ENCODE measurements around the gene ERCC6. TPM values are rescaled to one million over a fixed set of nuclear protein-coding genes. Genes with fewer than 3 reads are reported as not detected.

ERCC6 gene
- total and polyA plus RNA-seq, 2 donors (not counting 3 experiments of a cell fraction or from before 2014, with no cell fraction given): 15.3 to 39.6 TPM

GRCh38 chr10:49578392-49578791, 39.5 kb upstream of the ERCC6 start:
- Histone ChIP-seq H3K4me1 (ENCODE audit: control insufficient read depth, extremely low read depth, insufficient read depth, low read length) (no peaks in the 10 kb centered on the region), H3K4me3 (replicated peaks in 1 of 3; ENCODE audit: insufficient read depth in 1 of 3, low read depth in 1 of 3, low read length in 3 of 3) (no peak overlapping the region), H4K20me1 (replicated peaks; ENCODE audit: control insufficient read depth, extremely low read depth, insufficient read depth, low read length) (no peaks in the 10 kb centered on the region), H3K27ac (ENCODE audit: insufficient read depth, low read depth, low read length) (no peak overlapping the region), H3K36me3 (ENCODE audit: control insufficient read depth in 2 of 2, extremely low read depth in 1 of 2, insufficient read depth in 2 of 2, low read length in 2 of 2) (no peaks in the 10 kb centered on the region), H3K79me2 (ENCODE audit: control insufficient read depth, insufficient read depth, low read length) (no peaks in the 10 kb centered on the region), H3K9ac (replicated peaks; ENCODE audit: extremely low read depth, insufficient read depth, low read length) (no peak overlapping the region), H3K4me2 (ENCODE audit: insufficient read depth, low read length) (no peak overlapping the region), H3K9me1 (replicated peaks; ENCODE audit: control insufficient read depth, extremely low read depth, insufficient read depth, low read length) (no peaks in the 10 kb centered on the region), H2AFZ (ENCODE audit: low read depth, low read length) (no peak overlapping the region), H3K9me3 (replicated peaks; ENCODE audit: control insufficient read depth, insufficient read depth, low read length) (no peaks in the 10 kb centered on the region), H3K27me3 (ENCODE audit: control insufficient read depth in 2 of 2, insufficient read depth in 2 of 2, low read length in 2 of 2) (no peaks in the 10 kb centered on the region)
- FAIRE-seq: no peak
- no peak for DNase-seq (ENCODE audit: low read depth, low spot score)
- ChIA-PET POLR2A (no interaction called here), CTCF (interaction anchor here (2.6 kb wide), 1 partner anchor 15 kb away, joined by 11 read pairs; no protein-coding TSS in a partner anchor)
- BruUV-seq (replicated peaks): no TSS peak
- intact Hi-C loops (cut with micrococcal nuclease) (no loop called here), dilution Hi-C loops (cut with MboI; ENCODE audit: extremely low pct_ligation_motif_present, low sequenced_read_pairs) (no loop called here)
- TF ChIP-seq, protein P1, sequence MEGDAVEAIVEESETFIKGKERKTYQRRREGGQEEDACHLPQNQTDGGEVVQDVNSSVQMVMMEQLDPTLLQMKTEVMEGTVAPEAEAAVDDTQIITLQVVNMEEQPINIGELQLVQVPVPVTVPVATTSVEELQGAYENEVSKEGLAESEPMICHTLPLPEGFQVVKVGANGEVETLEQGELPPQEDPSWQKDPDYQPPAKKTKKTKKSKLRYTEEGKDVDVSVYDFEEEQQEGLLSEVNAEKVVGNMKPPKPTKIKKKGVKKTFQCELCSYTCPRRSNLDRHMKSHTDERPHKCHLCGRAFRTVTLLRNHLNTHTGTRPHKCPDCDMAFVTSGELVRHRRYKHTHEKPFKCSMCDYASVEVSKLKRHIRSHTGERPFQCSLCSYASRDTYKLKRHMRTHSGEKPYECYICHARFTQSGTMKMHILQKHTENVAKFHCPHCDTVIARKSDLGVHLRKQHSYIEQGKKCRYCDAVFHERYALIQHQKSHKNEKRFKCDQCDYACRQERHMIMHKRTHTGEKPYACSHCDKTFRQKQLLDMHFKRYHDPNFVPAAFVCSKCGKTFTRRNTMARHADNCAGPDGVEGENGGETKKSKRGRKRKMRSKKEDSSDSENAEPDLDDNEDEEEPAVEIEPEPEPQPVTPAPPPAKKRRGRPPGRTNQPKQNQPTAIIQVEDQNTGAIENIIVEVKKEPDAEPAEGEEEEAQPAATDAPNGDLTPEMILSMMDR (IDR thresholded peaks at IDR 0.05; ENCODE audit: extremely low read depth in 1 of 2, insufficient read depth in 1 of 2, low read depth in 1 of 2, low read length in 2 of 2): no peak
- no peak for TF ChIP-seq FOS (IDR thresholded peaks at IDR 0.05; ENCODE audit: borderline replicate concordance, insufficient read depth, low read length)
- TF ChIP-seq JUN (IDR thresholded peaks at IDR 0.05; ENCODE audit: borderline replicate concordance, insufficient read depth, insufficient read length, low read depth): no peak
- TF ChIP-seq GATA2 (IDR thresholded peaks at IDR 0.05; ENCODE audit: insufficient read depth, insufficient read length, low read depth, low read length): no peak
- no peak for TF ChIP-seq MYC (IDR thresholded peaks at IDR 0.05; ENCODE audit: low read depth, low read length)
- no peak for TF ChIP-seq MAX (IDR thresholded peaks at IDR 0.05; ENCODE audit: insufficient read depth, insufficient read length)
- TF ChIP-seq POLR2AphosphoS5 (IDR thresholded peaks at IDR 0.05; ENCODE audit: insufficient read depth, low read depth, low read length): no peak
- no peak for TF ChIP-seq EZH2 (IDR thresholded peaks at IDR 0.05; ENCODE audit: borderline replicate concordance, low read depth, low read length, severe bottlenecking)
- TF ChIP-seq POLR2A (IDR thresholded peaks at IDR 0.05; ENCODE audit: low read depth, low read length): no peak
